ENCODE measurements around the gene ATP8A2. TPM values are rescaled to one million over a fixed set of nuclear protein-coding genes. Genes with fewer than 3 reads are reported as not detected.

The ATP8A2 gene
- total and polyA plus RNA-seq, 10 of the 15 experiments (the other 5 are each of a cell fraction or from before 2014, with no cell fraction given) = 0.01 to 0.04 (median 0.04) TPM; not detected in 7

- Histone ChIP-seq H3K9me3 (replicated peaks; ENCODE audit: control insufficient read depth, insufficient read depth, low read length) (no peaks in the 10 kb centered on the region), H3K27ac (ENCODE audit: control insufficient read depth, insufficient read depth) (no peak overlapping the region), H4K20me1 (ENCODE audit: control insufficient read depth, insufficient read depth) (no peaks in the 10 kb centered on the region), H2AFZ (ENCODE audit: control insufficient read depth, low read depth, low read length) (no peak overlapping the region), H3K4me1 (ENCODE audit: control insufficient read depth, insufficient read depth, low read length) (no peaks in the 10 kb centered on the region), H3K4me3 (no peak overlapping the region), H3K79me2 (ENCODE audit: control insufficient read depth, insufficient read depth, low read length) (no peaks in the 10 kb centered on the region), H3K4me2 (ENCODE audit: control insufficient read depth, insufficient read depth) (no peak overlapping the region), H3K27me3 (replicated peaks in 1 of 2; ENCODE audit: control insufficient read depth in 2 of 2, insufficient read depth in 2 of 2, low read length in 1 of 2) (no peaks in the 10 kb centered on the region; a peak in 1 of 4 replicates), H3K9ac (ENCODE audit: control insufficient read depth, insufficient read depth, low read length) (no peak overlapping the region), H3K36me3 (ENCODE audit: control insufficient read depth in 2 of 2, insufficient read depth in 2 of 2, low read length in 1 of 2) (no peaks in the 10 kb centered on the region)
- 39% methylated on average over 5 of the region's 5 CpGs for WGBS (ENCODE audit: insufficient coverage, insufficient replicate concordance, low lambda C conversion rate, missing lambda C conversion rate)
- SMC1A ChIA-PET (ENCODE audit: uncharacterized antibody, unreplicated experiment) = no interaction called here
- POLR2A ChIA-PET = no interaction called here
- RAD21 ChIA-PET (ENCODE audit: unreplicated experiment) = no interaction called here
- ATAC-seq (no peak), DNase-seq (ENCODE audit: low read depth, low spot score) (no peak), FAIRE-seq (no peak)
- no peak for TF ChIP-seq MTA2 (IDR thresholded peaks at IDR 0.05; ENCODE audit: low read depth)
- no peak for TF ChIP-seq BRCA1 (IDR thresholded peaks at IDR 0.05; ENCODE audit: low read depth, low read length)
- in situ Hi-C loops (cut with MboI) (no loop called here), intact Hi-C loops (cut with micrococcal nuclease; ENCODE audit: unreplicated experiment) (no loop called here)
- CTCF ChIA-PET = no interaction called here
- BruUV-seq (replicated peaks) = no TSS peak
Measured at GRCh38 chr13:25943081-25943480, 571.3 kb downstream of the ATP8A2 start.

- FAIRE-seq = no peak
Measured at GRCh38 chr13:25943658-25944057, 571.9 kb downstream of the ATP8A2 start.

More at GRCh38 chr13:25943658-25944057, 571.9 kb downstream of the ATP8A2 start:
- in situ Hi-C loops (cut with MboI) (no loop called here), intact Hi-C loops (cut with micrococcal nuclease; ENCODE audit: unreplicated experiment) (no loop called here)
- TF ChIP-seq ZNF622 (IDR thresholded peaks at IDR 0.05) (no peak), FOXM1 (IDR thresholded peaks at IDR 0.05; ENCODE audit: low read depth, low read length) (no peak)
- CTCF ChIA-PET = no interaction called here
- Histone ChIP-seq H3K27me3 (replicated peaks in 1 of 2; ENCODE audit: control insufficient read depth in 2 of 2, insufficient read depth in 2 of 2, low read length in 1 of 2) (no peaks in the 10 kb centered on the region; a peak in 1 of 4 replicates), H4K20me1 (ENCODE audit: control insufficient read depth, insufficient read depth) (no peaks in the 10 kb centered on the region), H3K9me3 (replicated peaks; ENCODE audit: control insufficient read depth, insufficient read depth, low read length) (no peaks in the 10 kb centered on the region), H2AFZ (ENCODE audit: control insufficient read depth, low read depth, low read length) (no peak overlapping the region), H3K4me2 (ENCODE audit: control insufficient read depth, insufficient read depth) (no peak overlapping the region), H3K27ac (ENCODE audit: control insufficient read depth, insufficient read depth) (no peak overlapping the region), H3K9ac (ENCODE audit: control insufficient read depth, insufficient read depth, low read length) (no peak overlapping the region), H3K4me3 (no peak overlapping the region), H3K36me3 (ENCODE audit: control insufficient read depth in 2 of 2, insufficient read depth in 2 of 2, low read length in 1 of 2) (no peaks in the 10 kb centered on the region), H3K79me2 (ENCODE audit: control insufficient read depth, insufficient read depth, low read length) (no peaks in the 10 kb centered on the region), H3K4me1 (ENCODE audit: control insufficient read depth, insufficient read depth, low read length) (no peaks in the 10 kb centered on the region)
- POLR2A ChIA-PET = no interaction called here
- WGBS (ENCODE audit: insufficient coverage, insufficient replicate concordance, low lambda C conversion rate, missing lambda C conversion rate) = 26% methylated on average over 6 of the region's 6 CpGs
- SMC1A ChIA-PET (ENCODE audit: uncharacterized antibody, unreplicated experiment) = no interaction called here
- ATAC-seq (no peak), DNase-seq (ENCODE audit: low read depth, low spot score) (no peak)
- RAD21 ChIA-PET (ENCODE audit: unreplicated experiment) = no interaction called here
- BruUV-seq (replicated peaks) = no TSS peak

All from GM12878 (cell line).